ENCODE results near the gene TAF3.

GRCh38 chr10:7960108-7960507 lies 141.8 kb downstream of the TAF3 start:
- TF ChIP-seq CTCF (IDR thresholded peaks at IDR 0.05) (no peak), POLR2A (IDR thresholded peaks at IDR 0.05) (no peak)
